Activated CD4-positive, alpha-beta T cell treated with anti-CD3 and anti-CD28 coated beads, Interleukin-2, Interleukin-4, amounts not matched to agents 100 ng/mL and 50 ng/mL, durations not matched to agents 16 hours and 8 hours (primary cell): ENCODE measurements around the gene ONECUT3.
"Not testable (repeated sequence)": the region's sequence is repeated elsewhere in the genome, so short reads cannot be mapped to it uniquely, and the experiment has no call there.

Source experiments
- DNase-seq: peaks from one replicate; pipeline ENCODE4 v3.0.0-alpha.2; 2020; ENCODE audit warnings: low spot score

ONECUT3 gene

GRCh38 chr19:1794424-1795172 is 41.3 kb downstream of the ONECUT3 start:
- DNase-seq: peak; percentile 13

GRCh38 chr19:1796395-1797142 is 43.3 kb downstream of the ONECUT3 start:
- no peak for DNase-seq

- not testable (repeated sequence) for DNase-seq
These were observed 44.0 kb downstream of the ONECUT3 start for GRCh38 chr19:1797313-1797712.

- DNase-seq: no peak
These were observed 46.5 kb downstream of the ONECUT3 start for GRCh38 chr19:1799695-1800342.

- DNase-seq: no peak
These were observed 51.6 kb downstream of the ONECUT3 start for GRCh38 chr19:1804858-1805257.

- no peak for DNase-seq
These were observed 52.3 kb downstream of the ONECUT3 start for GRCh38 chr19:1805401-1806183.

GRCh38 chr19:1806184-1807029 is 53.1 kb downstream of the ONECUT3 start:
- DNase-seq: no peak

GRCh38 chr19:1807030-1807694 is 53.9 kb downstream of the ONECUT3 start:
- DNase-seq: no peak

GRCh38 chr19:1807695-1808394 is 54.5 kb downstream of the ONECUT3 start:
- DNase-seq: no peak

GRCh38 chr19:1808395-1808731 is 55.1 kb downstream of the ONECUT3 start:
- no peak for DNase-seq

- DNase-seq: no peak
These were observed 56.4 kb downstream of the ONECUT3 start for GRCh38 chr19:1809678-1810077.

- DNase-seq: no peak
These were observed 57.3 kb downstream of the ONECUT3 start for GRCh38 chr19:1810439-1811160.

- peak; percentile 11 for DNase-seq
These were observed 58.2 kb downstream of the ONECUT3 start for GRCh38 chr19:1811472-1811894.

- no peak for DNase-seq
These were observed 58.7 kb downstream of the ONECUT3 start, which contains the start of gene ATP8B3 for GRCh38 chr19:1811942-1812425. ATP8B3 (minus strand) TSS chr19:1812276; CDS start chr19:1811736, 540 bp downstream.

GRCh38 chr19:1812426-1813191 is 59.3 kb downstream of the ONECUT3 start:
- peak; percentile 95 for DNase-seq

GRCh38 chr19:1813192-1814182 is 60.2 kb downstream of the ONECUT3 start:
- no peak for DNase-seq

- no peak for DNase-seq
These were observed 61.1 kb downstream of the ONECUT3 start for GRCh38 chr19:1814391-1814790.
